Measurements from ENCODE around the gene JAKMIP1.

JAKMIP1 gene

DNA sequence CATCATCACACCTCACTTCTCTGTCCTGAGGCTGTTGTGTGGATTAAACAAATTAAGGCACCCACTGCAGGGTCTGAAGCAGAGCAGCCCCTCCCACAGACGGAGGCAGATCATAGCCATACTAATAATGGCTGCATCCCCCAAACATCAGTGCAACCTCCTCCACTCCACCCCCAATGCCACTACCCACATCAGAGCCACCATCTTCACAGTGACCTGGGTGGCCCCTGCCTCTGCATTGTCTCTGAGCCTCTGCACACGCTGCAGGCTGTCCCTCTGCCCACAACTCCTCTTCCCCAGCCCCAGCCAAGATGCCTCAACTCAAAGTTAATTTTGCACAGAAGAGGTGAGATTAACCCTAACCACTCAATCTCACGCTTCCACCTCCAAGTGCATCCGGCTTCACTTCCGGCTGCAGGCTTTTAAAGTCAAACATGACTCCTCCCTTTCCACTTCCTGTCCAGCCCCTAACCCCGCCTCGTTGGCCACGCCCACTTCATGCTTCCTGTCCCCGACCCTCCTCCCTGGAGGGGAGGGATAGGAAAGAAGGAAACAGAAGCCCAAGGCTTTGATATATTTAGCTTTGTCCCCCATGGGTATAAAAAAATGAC, 22.7 kb downstream of the JAKMIP1 start:
- DNase-seq: no peak

DNA sequence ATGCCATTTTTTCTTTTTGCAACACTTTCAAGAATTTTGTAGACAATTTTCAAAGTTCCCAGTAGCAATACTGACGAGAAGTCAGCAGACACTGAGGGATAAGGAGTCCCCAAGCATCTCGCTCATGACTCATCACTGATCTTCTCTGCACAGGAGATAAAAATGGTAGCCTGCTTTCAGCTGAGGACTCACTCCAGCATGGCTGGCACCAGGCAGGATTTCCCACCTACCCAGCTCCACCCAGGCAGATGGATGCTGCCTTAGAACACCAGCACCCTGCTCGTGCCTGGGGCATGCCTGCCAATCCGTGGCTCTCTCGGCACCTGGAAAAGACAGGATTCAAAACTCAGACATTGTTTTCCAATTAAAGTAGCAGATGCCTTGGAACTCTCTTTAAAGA, 24.9 kb downstream of the JAKMIP1 start:
- DNase-seq: no peak

- DNase-seq: no peak
These were observed 27.5 kb downstream of the JAKMIP1 start for GRCh38 chr4:6172927-6173200.

DNA sequence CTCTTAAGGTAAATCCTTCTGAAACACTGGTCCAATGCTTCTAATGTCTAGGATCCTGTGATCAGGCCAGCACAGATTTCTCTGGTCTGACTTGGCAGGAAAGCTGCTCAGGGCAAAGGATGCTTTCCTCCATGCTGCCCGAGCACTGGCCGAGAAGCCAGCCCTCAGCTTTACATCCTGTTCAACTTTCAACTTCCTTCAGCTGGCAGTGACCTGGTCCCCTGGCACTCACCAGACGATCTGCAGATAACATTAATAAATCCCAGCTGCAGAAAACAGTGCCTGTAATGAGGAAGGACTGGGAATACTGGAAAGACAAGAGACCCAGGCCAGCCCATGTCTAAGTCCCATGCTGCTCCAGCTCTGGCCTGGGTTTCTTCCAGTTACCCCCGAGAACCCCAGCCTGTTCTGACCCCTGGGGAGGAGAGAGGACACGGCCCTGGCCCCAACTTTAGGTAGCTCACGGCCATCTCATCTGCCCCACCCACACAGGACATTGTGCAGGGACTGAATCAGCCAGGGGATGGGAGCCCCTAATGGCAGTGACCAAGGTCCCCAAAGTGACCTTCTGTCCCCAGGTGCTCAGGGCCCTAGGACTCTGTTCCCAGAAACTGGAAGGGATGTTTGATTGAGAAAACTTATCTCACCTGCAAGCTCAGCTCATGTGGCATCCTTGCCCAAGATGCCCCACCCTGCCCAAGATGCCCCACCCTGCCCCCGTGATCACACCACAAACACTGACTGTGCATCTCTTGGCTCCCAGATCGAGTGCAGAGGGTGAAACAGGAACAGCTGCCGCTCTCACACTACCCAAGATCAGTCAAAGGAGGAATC, 28.0 kb downstream of the JAKMIP1 start:
- no peak for DNase-seq

DNA sequence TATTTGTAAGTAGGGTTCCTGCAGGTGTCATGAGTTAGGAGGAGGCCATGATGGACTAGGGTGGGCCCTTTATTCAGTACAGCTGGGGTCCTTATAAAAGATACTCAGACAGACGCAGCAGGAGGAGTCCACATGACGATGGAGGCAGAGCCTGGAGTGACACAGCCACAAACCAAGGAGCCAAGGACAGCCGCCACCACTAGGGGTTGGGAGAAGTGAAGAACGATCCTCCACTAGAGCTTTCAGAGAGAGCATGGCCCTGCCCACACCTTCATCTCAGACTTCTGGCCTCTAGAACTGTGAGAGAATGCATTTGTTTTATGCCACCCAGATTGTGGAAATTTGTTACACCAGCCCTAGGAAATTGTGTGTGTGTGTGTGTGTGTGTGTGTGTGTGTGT, 31.1 kb downstream of the JAKMIP1 start:
- DNase-seq: no peak

GRCh38 chr4:6165766-6166165, 34.6 kb downstream of the JAKMIP1 start:
- DNase-seq: no peak

- no peak for DNase-seq
These were observed 37.5 kb downstream of the JAKMIP1 start for GRCh38 chr4:6162885-6163284.

DNA sequence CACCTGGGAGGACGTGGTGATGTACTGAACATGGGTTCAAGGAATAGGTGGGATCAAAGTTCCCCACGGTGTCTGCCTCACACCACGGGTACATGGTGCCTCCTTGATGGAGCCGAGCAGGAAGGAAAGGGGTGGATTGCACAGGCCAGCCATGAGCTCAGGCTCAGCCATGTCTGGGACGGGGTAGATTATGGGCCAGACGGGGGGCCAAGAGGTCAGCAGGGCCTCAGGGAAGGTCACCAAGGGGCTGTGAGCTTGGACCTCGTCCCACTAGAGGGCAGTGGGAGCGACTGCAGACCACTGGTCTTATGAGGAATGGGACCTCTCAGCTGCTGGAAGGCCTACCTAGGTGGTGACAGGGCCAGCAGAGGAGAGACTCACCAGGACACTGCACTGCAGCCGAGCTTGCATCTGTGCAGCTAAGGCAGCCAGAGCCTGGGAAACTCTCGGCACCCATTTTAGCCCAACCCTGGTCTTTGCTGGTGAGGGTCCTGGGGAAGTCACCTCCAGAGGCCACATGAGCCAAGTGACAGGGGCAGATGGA, 38.4 kb downstream of the JAKMIP1 start:
- no peak for DNase-seq

- DNase-seq: no peak
These were observed 39.8 kb downstream of the JAKMIP1 start for GRCh38 chr4:6160536-6160935.

DNA sequence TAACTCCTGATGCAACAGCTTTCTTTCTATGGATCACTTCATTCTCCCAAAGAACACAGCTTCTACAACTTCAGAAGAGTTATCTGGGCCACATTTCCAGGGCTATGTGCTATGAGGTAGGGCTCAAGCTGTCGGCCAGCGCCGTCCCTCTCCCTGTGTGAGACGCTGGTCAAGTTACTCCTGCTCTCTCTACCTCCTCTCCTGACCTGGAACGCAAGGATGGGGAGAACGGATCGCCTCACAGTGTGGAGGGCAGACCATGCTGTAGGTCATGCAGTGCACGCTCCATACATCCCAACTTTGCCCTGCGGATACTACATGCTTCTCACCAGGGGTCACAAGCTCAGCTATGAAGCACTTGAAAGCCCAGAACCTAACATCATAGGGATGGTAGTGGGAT, 42.4 kb downstream of the JAKMIP1 start:
- DNase-seq: no peak

- DNase-seq: no peak
These were observed 44.2 kb downstream of the JAKMIP1 start for GRCh38 chr4:6155996-6156750.

DNA sequence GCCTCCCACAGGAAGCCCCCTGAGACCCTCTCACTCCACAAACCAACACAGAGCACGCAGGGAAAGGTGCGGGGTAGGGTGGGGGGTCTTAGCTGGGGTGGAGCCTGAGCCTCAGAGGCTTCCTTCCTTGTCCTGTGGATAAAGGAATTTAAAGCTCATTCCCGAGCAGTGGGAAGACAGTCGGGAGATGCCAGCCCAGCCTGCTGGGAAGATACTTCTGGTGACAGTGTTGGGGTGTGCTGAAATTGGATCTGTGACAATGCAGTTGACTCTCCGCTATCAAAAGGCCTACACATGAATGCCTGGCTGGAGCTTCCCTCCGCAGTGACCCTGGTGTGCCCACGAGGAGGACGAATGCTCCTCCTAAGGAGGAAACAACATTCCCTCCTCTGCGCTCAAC, 45.5 kb downstream of the JAKMIP1 start:
- DNase-seq: no peak

GRCh38 chr4:6153874-6154273, 46.5 kb downstream of the JAKMIP1 start:
- DNase-seq: no peak

GRCh38 chr4:6152869-6153705, 47.3 kb downstream of the JAKMIP1 start:
- DNase-seq: no peak

GRCh38 chr4:6150046-6150735, 50.2 kb downstream of the JAKMIP1 start:
- DNase-seq: no peak

DNA sequence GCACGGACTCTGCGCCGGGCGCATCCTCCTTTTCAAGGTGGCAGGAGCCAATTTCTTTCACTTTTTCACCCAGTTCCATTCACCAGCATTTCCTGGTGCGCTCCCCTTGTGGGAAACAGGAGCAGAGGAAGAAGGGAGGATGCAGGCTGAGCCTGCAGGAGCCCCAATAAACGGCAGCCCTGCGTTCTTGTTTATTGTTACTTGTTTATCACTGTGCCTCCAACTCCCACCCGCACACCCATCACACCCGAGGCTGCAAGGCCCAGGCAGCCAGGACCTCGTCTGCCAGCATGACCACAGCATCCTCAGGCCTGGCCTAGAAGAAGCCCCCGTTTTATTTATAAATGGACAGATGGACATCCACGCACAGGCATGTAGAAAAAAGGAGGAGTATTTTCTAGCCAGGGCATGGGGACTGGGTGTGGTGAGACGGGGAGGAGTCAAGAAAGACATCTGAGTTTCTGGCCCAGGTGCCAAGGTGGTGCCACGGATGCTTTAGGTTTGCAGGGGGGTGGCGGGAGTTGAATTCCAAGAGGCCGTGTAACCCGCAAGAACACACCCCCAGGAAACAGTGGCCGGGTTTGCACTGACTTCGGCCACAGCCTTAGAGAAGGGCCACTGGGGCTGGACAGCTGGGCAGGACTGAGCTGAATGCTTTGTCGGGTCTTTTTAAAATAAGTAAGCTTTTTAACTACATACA, 51.7 kb downstream of the JAKMIP1 start:
- no peak for DNase-seq

DNA sequence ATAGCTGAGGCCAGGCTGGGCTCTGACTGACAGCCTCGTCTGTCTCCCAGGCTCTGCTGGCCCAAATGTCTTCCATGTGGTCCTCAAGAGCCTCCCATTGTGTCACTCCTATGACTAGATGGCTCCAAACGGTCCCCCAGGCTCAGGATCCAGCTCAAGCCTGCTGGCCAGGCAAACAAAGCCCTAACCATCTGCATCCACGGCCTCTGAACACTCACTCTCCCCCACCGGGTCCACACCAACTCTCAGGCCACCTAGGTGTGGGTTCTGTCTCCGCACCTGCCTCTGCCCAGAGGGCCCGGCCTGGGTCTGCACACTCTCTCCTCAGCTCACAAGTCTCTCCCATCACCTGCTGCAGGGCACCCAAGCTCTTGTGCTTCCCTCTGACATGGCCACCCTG, 52.9 kb downstream of the JAKMIP1 start:
- no peak for DNase-seq

GRCh38 chr4:6143603-6144181, 56.7 kb downstream of the JAKMIP1 start:
- DNase-seq: no peak

DNA sequence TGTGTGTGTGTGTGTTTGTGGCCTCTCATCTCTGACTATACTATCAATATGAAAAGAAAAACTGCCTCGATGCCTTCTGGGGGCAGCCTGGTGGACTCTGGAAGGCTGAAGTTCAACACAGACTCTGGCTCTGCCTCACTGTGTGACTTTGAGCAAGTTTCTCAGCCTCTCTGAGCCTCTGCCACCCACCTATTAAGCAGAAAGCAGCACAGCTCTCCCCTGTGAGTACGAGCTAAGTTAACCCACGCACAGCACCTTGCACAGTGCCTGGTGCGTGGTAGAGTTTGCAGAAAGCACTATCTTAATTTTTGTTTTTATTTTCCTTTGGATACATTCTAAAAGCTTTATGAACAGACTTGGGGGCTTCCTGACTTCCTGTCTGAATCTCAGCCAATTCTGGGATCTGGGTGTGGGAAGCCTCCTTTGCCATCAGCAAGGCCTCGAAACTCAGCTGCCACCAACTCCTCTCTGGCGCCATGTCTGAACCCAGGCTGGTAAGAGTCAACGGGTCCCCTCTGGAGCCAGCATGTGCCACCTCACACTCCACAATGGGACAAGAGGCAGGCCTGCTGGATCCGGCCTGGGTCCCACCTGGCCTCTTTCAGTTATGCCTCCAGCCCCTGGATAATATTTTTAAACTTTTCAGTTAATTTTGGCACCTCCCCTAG, 57.3 kb downstream of the JAKMIP1 start:
- no peak for DNase-seq

GRCh38 chr4:6142511-6142910, 57.8 kb downstream of the JAKMIP1 start:
- DNase-seq: no peak

DNA sequence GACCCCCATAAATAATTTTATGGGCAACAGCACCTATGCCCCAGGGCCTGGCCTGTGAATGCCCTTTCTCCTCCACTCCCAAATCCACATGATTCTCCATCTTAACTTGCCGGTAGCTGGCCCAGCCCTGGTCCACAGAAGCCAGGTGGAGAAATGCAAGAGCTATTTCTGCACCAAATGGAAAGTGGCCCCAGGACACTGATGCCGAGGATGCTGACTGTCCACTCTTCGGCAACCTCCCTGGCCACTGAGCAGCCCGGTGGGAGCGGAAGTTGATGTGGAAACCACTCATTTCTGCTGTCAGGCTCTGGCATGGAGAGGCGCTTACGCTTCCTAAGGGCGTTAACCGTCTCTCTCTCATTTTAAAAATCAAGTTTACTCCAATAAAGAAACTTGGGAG, 58.8 kb downstream of the JAKMIP1 start:
- DNase-seq: no peak
